Neuronal stem cell (in vitro differentiated cells): ENCODE results near the gene CIT.

Experiments used
- DNase-seq: peaks from one replicate; pipeline ENCODE4 v3.0.0-alpha.2; 2013; ENCODE audit warnings: low spot score
- H2AFZ ChIP-seq: one replicate; pipeline ENCODE4 v1.6.1; 2013; ENCODE audit warnings: mild to moderate bottlenecking, low read length, inconsistent platforms
- H2AK5ac ChIP-seq: 2 replicates; pipeline ENCODE4 v1.6.1; 2013; ENCODE audit warnings: low read depth, mild to moderate bottlenecking, inconsistent platforms, low read length, moderate library complexity, mixed read lengths
- H2BK120ac ChIP-seq: 2 replicates; pipeline ENCODE4 v1.6.1; 2013; ENCODE audit warnings: low read depth, mild to moderate bottlenecking, inconsistent platforms, low read length, moderate library complexity, mixed read lengths
- H2BK12ac ChIP-seq: one replicate; pipeline ENCODE4 v1.6.1; 2013; ENCODE audit warnings: low read length, inconsistent platforms
- H2BK15ac ChIP-seq: 2 replicates; pipeline ENCODE4 v1.6.1; 2013; ENCODE audit warnings: mild to moderate bottlenecking, low read length, inconsistent platforms, mixed read lengths
- H2BK5ac ChIP-seq: one replicate; pipeline ENCODE4 v1.6.1; 2013; ENCODE audit warnings: inconsistent platforms, mild to moderate bottlenecking, low read length, moderate library complexity
- H3K14ac ChIP-seq: one replicate; pipeline ENCODE4 v1.6.1; 2013; ENCODE audit warnings: low read length, inconsistent platforms
- H3K18ac ChIP-seq: 2 replicates; pipeline ENCODE4 v1.6.1; 2013; ENCODE audit warnings: low read length, inconsistent platforms
- H3K23ac ChIP-seq: 2 replicates; pipeline ENCODE4 v1.6.1; 2013; ENCODE audit warnings: low read depth, mild to moderate bottlenecking, mixed read lengths, low read length, inconsistent platforms; ENCODE audit not compliant: poor library complexity
- H3K27ac ChIP-seq: replicated peaks from 3 replicates; pipeline ENCODE4 v1.5.1; 2013; ENCODE audit warnings: low read length, inconsistent platforms
- H3K27me3 ChIP-seq, 3 experiments: 2 replicates each; pipeline ENCODE4 v1.6.1; 2013; ENCODE audit warnings: low read length in 3 of 3, mild to moderate bottlenecking in 2 of 3, inconsistent platforms in 1 of 3, low read depth in 1 of 3, mixed read lengths in 1 of 3, moderate library complexity in 1 of 3; ENCODE audit not compliant: control insufficient read depth in 3 of 3, insufficient read depth in 3 of 3
- H3K36me3 ChIP-seq, 2 donors: replicated peaks in 1 of 2; 2 replicates each; pipeline ENCODE4 v1.6.1; 2013; ENCODE audit warnings: low read length in 2 of 2; ENCODE audit not compliant: control insufficient read depth in 2 of 2, insufficient read depth in 2 of 2
- H3K4ac ChIP-seq: 2 replicates; pipeline ENCODE4 v1.6.1; 2013; ENCODE audit warnings: inconsistent platforms, mild to moderate bottlenecking, low read length, moderate library complexity
- H3K4me1 ChIP-seq, 2 donors: 1 replicate in 1 of 2; 2 replicates in 1 of 2; pipeline ENCODE4 v1.6.1; 2013; ENCODE audit warnings: low read length in 2 of 2, low read depth in 1 of 2; ENCODE audit not compliant: control insufficient read depth in 2 of 2, insufficient read depth in 1 of 2
- H3K4me2 ChIP-seq: one replicate; pipeline ENCODE4 v1.6.1; 2013; ENCODE audit warnings: mild to moderate bottlenecking, low read length, inconsistent platforms; ENCODE audit not compliant: insufficient read depth, poor library complexity, severe bottlenecking
- H3K4me3 ChIP-seq, 2 donors: 2 replicates each; pipeline ENCODE4 v1.5.1; 2013; ENCODE audit warnings: low read length in 2 of 2, mild to moderate bottlenecking in 2 of 2, inconsistent platforms in 1 of 2, moderate library complexity in 1 of 2
- H3K79me1 ChIP-seq: one replicate; pipeline ENCODE4 v1.6.1; 2013; ENCODE audit warnings: low read depth, mild to moderate bottlenecking, inconsistent platforms, low read length, moderate library complexity
- H3K9ac ChIP-seq: one replicate; pipeline ENCODE4 v1.6.1; 2013; ENCODE audit warnings: mild to moderate bottlenecking, low read depth, low read length, inconsistent platforms; ENCODE audit not compliant: poor library complexity
- H3K9me3 ChIP-seq, 2 donors: replicated peaks in 1 of 2; 2 replicates each; pipeline versions ENCODE3 to v1.6.1; 2013; ENCODE audit warnings: low read length in 2 of 2, mild to moderate bottlenecking in 2 of 2, inconsistent platforms in 1 of 2, low read depth in 1 of 2, mixed read lengths in 1 of 2, moderate library complexity in 1 of 2; ENCODE audit not compliant: control insufficient read depth in 2 of 2, insufficient read depth in 1 of 2
- H4K8ac ChIP-seq: one replicate; pipeline ENCODE4 v1.6.1; 2013; ENCODE audit warnings: low read depth, mild to moderate bottlenecking, inconsistent platforms, low read length, moderate library complexity
- H4K91ac ChIP-seq: one replicate; pipeline ENCODE4 v1.6.1; 2013; ENCODE audit warnings: low read length, low read depth, mild to moderate bottlenecking, inconsistent platforms; ENCODE audit not compliant: poor library complexity
- WGBS, 2 donors: extraction: QIAGEN DNeasy Blood & Tissue Kit; methylation state at CpG; one replicate each; pipeline ENCODE4 v1.1.7; 2013; ENCODE audit warnings: missing lambda C conversion rate in 2 of 2, mixed read lengths in 1 of 2; ENCODE audit not compliant: insufficient read length in 2 of 2, insufficient replicate concordance in 1 of 2; ENCODE audit errors: extremely low coverage in 2 of 2; 5-methylcytosine and 5-hydroxymethylcytosine counted together

The CIT gene

DNA sequence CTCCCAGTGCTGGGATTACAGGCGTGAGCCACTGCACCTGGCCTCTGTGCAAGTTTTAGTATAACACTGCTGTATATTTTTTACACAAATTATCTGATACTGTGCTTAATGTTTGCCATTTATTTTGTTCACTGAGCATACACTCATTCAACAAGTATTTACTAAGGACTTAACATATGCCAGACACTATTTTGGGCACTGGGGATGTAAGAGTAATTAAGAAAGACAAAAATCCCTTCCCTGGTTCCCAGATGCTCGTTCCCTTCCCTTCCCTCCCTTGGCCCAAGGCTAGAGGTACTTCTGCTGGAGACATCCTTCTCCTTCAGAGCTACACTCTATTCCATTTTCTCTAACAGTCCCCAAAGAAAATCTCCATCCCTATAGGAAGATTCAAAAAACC, 12.5 kb downstream of the CIT start:
- peaks cover 27 to 88% of the 10 kb centered on the region in 2 donors for H3K36me3 ChIP-seq
- H3K79me1 ChIP-seq, result no peaks in the 10 kb centered on the region
- H3K4me3 ChIP-seq, result no peak overlapping the region
- no peak overlapping the region for H2BK120ac ChIP-seq
- no peak overlapping the region for H3K27ac ChIP-seq
- H2AFZ ChIP-seq, result no peak overlapping the region
- H4K91ac ChIP-seq, result no peak overlapping the region
- H3K14ac ChIP-seq, result no peak overlapping the region
- H3K27me3 ChIP-seq, result no peaks in the 10 kb centered on the region
- no peaks in the 10 kb centered on the region for H3K4me1 ChIP-seq
- H3K4ac ChIP-seq, result no peak overlapping the region
- WGBS, 2 donors, result no CpG with 5 or more reads among the region's 2 CpGs
- no peak overlapping the region for H2BK12ac ChIP-seq
- no peak overlapping the region for H2BK5ac ChIP-seq
- H3K4me2 ChIP-seq, result no peak overlapping the region
- no peak overlapping the region for H3K23ac ChIP-seq
- no peak overlapping the region for H3K18ac ChIP-seq
- H2AK5ac ChIP-seq, result no peak overlapping the region
- DNase-seq, result no peak
- H2BK15ac ChIP-seq, result no peak overlapping the region
- H4K8ac ChIP-seq, result no peak overlapping the region
- no peaks in the 10 kb centered on the region for H3K9me3 ChIP-seq
- H3K9ac ChIP-seq, result no peak overlapping the region

- Histone ChIP-seq H3K4me1 (no peaks in the 10 kb centered on the region), H2BK5ac (no peak overlapping the region), H2BK15ac (no peak overlapping the region), H2BK120ac (no peak overlapping the region), H3K9me3 (no peaks in the 10 kb centered on the region), H4K91ac (no peak overlapping the region), H3K18ac (no peak overlapping the region), H3K9ac (no peak overlapping the region), H3K36me3 (peaks cover 20 to 81% of the 10 kb centered on the region in 2 donors), H3K27ac (no peak overlapping the region), H3K4ac (no peak overlapping the region), H3K4me3 (no peak overlapping the region), H3K79me1 (no peaks in the 10 kb centered on the region), H3K14ac (no peak overlapping the region), H3K4me2 (no peak overlapping the region), H3K27me3 (no peaks in the 10 kb centered on the region), H2AK5ac (no peak overlapping the region), H2AFZ (no peak overlapping the region), H2BK12ac (no peak overlapping the region), H3K23ac (no peak overlapping the region), H4K8ac (no peak overlapping the region)
- no peak for DNase-seq
- WGBS, 2 donors, result no CpG with 5 or more reads among the region's 6 CpGs
Observed at GRCh38 chr12:119859241-119859640, 17.9 kb downstream of the CIT start.

GRCh38 chr12:119857041-119857591, 20.0 kb downstream of the CIT start:
- Histone ChIP-seq H2BK15ac (no peak overlapping the region), H3K14ac (no peak overlapping the region), H3K18ac (no peak overlapping the region), H3K4me1 (no peaks in the 10 kb centered on the region), H3K36me3 (peaks cover 21 to 85% of the 10 kb centered on the region in 2 donors), H3K9ac (no peak overlapping the region), H3K4ac (no peak overlapping the region), H3K4me3 (no peak overlapping the region), H3K23ac (no peak overlapping the region), H3K27ac (no peak overlapping the region), H4K91ac (no peak overlapping the region), H2AFZ (no peak overlapping the region), H3K27me3 (no peaks in the 10 kb centered on the region), H3K9me3 (peaks cover 0 to 2% of the 10 kb centered on the region in 2 donors), H3K79me1 (no peaks in the 10 kb centered on the region), H2BK12ac (no peak overlapping the region), H2BK5ac (no peak overlapping the region), H4K8ac (no peak overlapping the region), H2BK120ac (no peak overlapping the region), H3K4me2 (no peak overlapping the region), H2AK5ac (no peak overlapping the region)
- WGBS, 2 donors, result no CpG with 5 or more reads among the region's 8 CpGs
- no peak for DNase-seq

GRCh38 chr12:119850330-119850729, 26.8 kb downstream of the CIT start:
- Histone ChIP-seq H2BK15ac (no peak overlapping the region), H3K9me3 (peaks cover 0 to 11% of the 10 kb centered on the region in 2 donors), H3K4me2 (no peak overlapping the region), H2BK120ac (no peak overlapping the region), H3K36me3 (peaks cover 28 to 85% of the 10 kb centered on the region in 2 donors), H3K27ac (no peak overlapping the region), H3K14ac (no peak overlapping the region), H3K79me1 (peaks cover 3% of the 10 kb centered on the region), H3K4me1 (no peaks in the 10 kb centered on the region), H2BK12ac (no peak overlapping the region), H3K27me3 (no peaks in the 10 kb centered on the region), H3K4ac (no peak overlapping the region), H4K91ac (no peak overlapping the region), H3K23ac (no peak overlapping the region), H2AK5ac (no peak overlapping the region), H2AFZ (no peak overlapping the region), H4K8ac (no peak overlapping the region), H3K4me3 (no peak overlapping the region), H3K18ac (no peak overlapping the region), H2BK5ac (no peak overlapping the region), H3K9ac (no peak overlapping the region)
- no peak for DNase-seq
- 100% methylated on average over 1 of the region's 1 CpG; no CpG with 5 or more reads in 1 of the 2 donors for WGBS, 2 donors
